Activated naive CD8-positive, alpha-beta T cell treated with anti-CD3 and anti-CD28 coated beads, Interleukin-2, amount 50 U/mL, for 24 hours (primary cell): ENCODE data around the gene GEMIN7.
A peak's percentile ranks its signal among the peaks of the same experiment; 100 is the strongest.
"Not testable (repeated sequence)": the region's sequence is repeated elsewhere in the genome, so short reads cannot be mapped to it uniquely, and the experiment has no call there.

Source experiments
- ATAC-seq: fragments of 150-1000 bp; cut with Tn5 transposase; one replicate; pipeline ENCODE4 v1.10.0; 2021
- DNase-seq: peaks from one replicate; pipeline ENCODE4 v3.0.0; 2021
- H3K27ac Mint-ChIP-seq: one replicate; pipeline ENCODE4 v1.8.0; 2021; ENCODE audit warnings: mild to moderate bottlenecking, mixed read lengths
- H3K27me3 Mint-ChIP-seq: one replicate; pipeline ENCODE4 v1.8.0; 2021; ENCODE audit warnings: mixed read lengths
- H3K36me3 Mint-ChIP-seq: one replicate; pipeline ENCODE4 v1.8.0; 2021; ENCODE audit warnings: low read depth, mixed read lengths
- H3K4me1 Mint-ChIP-seq: one replicate; pipeline ENCODE4 v1.8.0; 2021; ENCODE audit warnings: mixed read lengths
- H3K4me3 Mint-ChIP-seq: one replicate; pipeline ENCODE4 v1.8.0; 2021; ENCODE audit warnings: mild to moderate bottlenecking, moderate library complexity, mixed read lengths
- H3K9me3 Mint-ChIP-seq: one replicate; pipeline ENCODE4 v1.8.0; 2021; ENCODE audit warnings: mixed read lengths

The GEMIN7 gene

DNA sequence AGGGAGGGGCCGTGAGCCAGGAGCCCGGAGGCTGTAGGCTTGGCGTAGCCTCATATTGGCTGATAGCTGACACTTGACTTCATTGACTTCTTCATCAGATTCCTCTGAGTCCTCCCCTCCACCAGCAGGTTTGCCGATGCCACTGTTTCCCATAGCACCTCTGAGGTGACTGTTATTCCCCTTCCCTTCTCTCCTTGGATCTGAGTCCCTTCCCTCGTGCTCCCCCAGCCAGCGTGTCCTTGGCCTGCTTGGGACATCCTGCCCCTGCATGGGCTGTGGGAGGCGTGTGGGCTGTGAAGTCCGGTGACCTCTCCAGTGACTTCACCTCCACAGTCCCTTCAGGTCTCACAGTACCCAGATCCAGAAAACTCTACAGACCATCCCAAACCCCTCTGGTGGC, 22.7 kb downstream of the GEMIN7 start:
- H3K9me3 Mint-ChIP-seq, result no peaks in the 10 kb centered on the region
- no peak for DNase-seq
- no peak overlapping the region for H3K4me3 Mint-ChIP-seq
- H3K27me3 Mint-ChIP-seq, result no peaks in the 10 kb centered on the region
- H3K4me1 Mint-ChIP-seq, result peaks cover 61% of the 10 kb centered on the region
- H3K36me3 Mint-ChIP-seq, result no peaks in the 10 kb centered on the region
- ATAC-seq, result no peak
- H3K27ac Mint-ChIP-seq, result no peak overlapping the region

DNA sequence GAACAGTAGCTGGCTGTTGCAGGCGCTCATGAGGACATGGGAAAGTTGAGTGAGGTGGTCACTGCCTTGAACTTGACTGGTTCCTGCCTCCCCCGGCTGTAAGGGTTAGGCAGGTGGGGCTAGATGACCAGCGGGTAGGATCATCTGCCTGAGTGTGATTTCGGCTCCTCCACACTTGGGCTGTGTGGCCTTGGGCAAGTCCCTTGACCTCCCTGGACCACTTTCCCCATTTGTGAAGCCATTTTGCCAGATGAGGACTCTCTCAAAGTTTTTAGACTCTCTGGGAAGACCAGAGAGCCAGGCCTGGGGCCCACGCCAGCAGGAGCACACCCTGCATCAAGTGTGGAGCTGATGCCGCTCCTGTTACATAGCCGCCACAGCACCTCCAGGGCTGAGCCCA, 23.4 kb downstream of the GEMIN7 start:
- Mint-ChIP-seq H3K27ac (no peak overlapping the region), H3K4me3 (no peak overlapping the region), H3K36me3 (no peaks in the 10 kb centered on the region), H3K4me1 (peaks cover 56% of the 10 kb centered on the region), H3K27me3 (no peaks in the 10 kb centered on the region), H3K9me3 (no peaks in the 10 kb centered on the region)
- ATAC-seq (no peak), DNase-seq (no peak)

DNA sequence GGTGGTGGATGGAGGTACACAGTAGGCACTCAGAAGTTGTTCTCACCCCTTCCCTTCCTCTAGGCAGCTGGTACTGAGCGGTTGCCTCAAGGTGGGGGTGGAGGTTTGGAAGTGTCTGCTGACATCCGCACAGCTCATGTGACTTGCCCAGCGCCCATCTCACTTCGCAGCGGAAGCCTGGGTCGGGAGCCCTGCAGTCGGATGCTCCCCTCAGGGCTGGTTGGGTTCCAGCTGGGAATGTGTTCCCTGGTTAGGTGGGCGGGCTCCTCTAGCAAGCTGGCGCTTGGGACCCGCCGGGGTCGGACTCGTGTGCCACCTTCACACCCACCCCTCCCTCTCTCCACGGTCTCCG, 24.1 kb downstream of the GEMIN7 start:
- H3K9me3 Mint-ChIP-seq, result no peaks in the 10 kb centered on the region
- peaks cover 55% of the 10 kb centered on the region for H3K4me1 Mint-ChIP-seq
- no peaks in the 10 kb centered on the region for H3K36me3 Mint-ChIP-seq
- ATAC-seq (peak; percentile 55), DNase-seq (no peak)
- peak overlapping the region; percentile 34 for H3K4me3 Mint-ChIP-seq
- H3K27ac Mint-ChIP-seq, result no peak overlapping the region
- no peaks in the 10 kb centered on the region for H3K27me3 Mint-ChIP-seq

DNA sequence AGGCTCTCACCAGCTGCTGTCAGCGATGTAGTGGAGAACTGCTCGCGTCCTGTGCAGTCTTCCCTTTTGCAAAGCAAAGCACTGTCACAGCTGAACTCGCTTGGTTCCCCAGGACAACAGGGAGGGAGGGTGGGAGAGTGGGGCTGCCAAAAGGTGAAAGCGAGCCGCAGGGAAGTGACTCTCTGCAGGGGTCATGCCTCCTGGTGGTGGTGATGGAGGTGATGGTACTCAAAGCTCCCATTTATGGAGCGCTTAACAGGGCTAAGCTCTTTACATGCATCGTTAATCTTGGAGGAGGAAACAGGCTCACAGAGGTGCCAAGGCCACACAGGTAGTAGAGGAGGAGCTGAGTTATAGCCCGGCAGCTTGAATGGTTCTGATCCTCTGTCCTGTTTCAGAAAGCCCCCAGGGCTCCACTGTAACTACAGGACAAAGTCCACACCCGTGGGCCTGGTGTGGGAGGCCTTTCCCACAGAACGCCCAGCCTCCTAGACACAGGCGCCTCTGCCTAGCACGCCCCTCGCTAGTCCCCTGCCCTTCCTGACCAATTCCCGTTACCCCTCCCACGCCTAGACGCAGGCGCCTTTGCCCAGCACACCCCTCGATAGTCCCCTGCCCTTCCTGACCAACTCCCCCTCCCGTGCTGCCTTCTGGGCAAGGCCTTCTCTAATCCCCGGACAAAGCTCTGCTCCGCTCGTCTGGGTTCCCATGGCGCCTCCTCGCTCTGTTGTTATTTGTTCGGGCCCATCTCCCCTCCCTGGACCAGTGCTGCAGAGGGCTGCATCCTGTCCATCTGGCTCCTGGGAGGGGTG, 24.7 kb downstream of the GEMIN7 start:
- H3K4me3 Mint-ChIP-seq, result peak overlapping the region; percentile 34
- no peak overlapping the region for H3K27ac Mint-ChIP-seq
- DNase-seq (no peak), ATAC-seq (no peak)
- no peaks in the 10 kb centered on the region for H3K27me3 Mint-ChIP-seq
- H3K4me1 Mint-ChIP-seq, result peaks cover 49% of the 10 kb centered on the region
- H3K36me3 Mint-ChIP-seq, result no peaks in the 10 kb centered on the region
- H3K9me3 Mint-ChIP-seq, result no peaks in the 10 kb centered on the region

DNA sequence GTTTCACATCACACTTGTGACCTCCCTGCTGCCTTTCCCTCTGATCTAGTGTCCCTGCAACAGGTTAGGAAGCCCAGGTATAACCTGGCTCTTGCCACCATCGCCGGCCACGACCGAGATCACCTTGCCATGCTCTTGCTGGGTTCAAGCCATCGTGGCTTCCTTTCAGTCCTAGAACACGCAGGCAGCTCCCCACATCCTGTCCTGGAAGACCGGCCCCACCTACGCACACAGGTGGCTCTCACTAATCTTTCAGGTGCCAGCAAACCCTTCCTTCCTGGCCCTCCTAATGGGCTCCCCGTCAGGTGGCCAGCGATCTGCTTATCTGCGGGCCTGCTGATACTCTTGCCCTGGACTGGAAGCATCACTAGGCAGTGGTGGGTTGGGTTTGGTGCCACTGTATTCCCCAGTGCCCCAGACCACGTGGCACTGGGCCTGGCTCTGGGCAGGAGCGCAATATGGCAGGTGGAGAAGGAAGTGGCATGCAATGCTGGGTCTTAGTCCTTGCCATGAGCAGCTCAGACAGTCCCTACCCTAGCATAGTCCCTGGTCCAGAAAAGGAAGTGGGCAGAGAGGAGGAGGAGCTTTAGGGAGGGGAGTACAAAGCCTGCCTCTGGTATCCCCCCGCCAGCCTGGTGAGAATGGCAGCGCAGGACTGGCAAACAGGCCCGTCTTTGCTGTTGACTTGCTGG, 25.7 kb downstream of the GEMIN7 start:
- Mint-ChIP-seq H3K27ac (peak overlapping the region; percentile 61), H3K9me3 (no peaks in the 10 kb centered on the region), H3K4me1 (peaks cover 43% of the 10 kb centered on the region), H3K36me3 (no peaks in the 10 kb centered on the region), H3K4me3 (no peak overlapping the region), H3K27me3 (no peaks in the 10 kb centered on the region)
- no peak for DNase-seq
- ATAC-seq, result peak; percentile 8

DNA sequence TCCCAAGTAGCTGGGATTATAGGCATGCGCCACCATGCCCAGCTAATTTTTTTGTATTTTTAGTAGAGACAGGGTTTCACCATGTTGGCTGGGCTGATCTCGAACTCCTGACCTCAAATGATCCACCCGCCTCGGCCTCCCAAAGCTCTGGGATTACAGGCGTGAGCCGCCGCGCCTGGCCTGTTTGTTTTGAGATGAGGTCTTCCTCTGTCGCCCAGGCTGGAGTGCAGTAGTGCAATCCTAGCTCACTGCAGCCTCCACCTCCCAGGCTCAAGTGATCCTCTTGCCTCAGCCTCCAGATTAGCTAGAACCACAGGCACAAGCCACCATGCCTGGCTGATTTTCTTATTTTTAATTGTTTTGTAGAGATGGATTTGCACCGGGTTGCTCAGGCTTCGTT, 27.3 kb downstream of the GEMIN7 start:
- not testable (repeated sequence) for H3K27ac Mint-ChIP-seq, H3K36me3 Mint-ChIP-seq, DNase-seq, ATAC-seq, H3K4me3 Mint-ChIP-seq, H3K27me3 Mint-ChIP-seq, H3K9me3 Mint-ChIP-seq
- peaks cover 55% of the 10 kb centered on the region for H3K4me1 Mint-ChIP-seq

DNA sequence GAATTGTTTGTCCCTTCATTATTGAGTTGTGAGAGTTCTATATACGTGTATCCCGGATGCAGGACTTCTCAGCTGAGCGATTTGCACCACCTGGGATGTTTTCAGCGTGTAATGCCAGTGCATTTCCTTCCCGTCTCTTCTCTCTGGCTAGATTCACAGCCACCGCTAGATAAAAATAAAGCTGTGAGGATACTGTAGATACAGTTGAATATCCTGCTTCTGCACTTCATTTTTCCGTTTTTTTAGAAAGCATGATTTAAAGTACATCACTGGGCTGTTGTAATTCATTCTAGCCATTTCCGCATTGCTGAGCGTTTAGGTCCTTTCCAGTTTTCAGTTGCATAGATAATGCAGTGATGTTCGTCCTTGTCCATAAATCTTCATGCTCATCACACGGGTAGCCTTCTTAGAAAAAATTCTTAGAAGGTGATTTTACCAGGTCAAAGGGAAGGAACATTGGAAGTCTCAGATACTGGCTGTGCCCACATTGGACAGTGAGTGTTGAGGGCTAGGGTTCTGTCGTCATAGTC, 28.6 kb downstream of the GEMIN7 start:
- no peak for ATAC-seq
- Mint-ChIP-seq H3K27me3 (no peaks in the 10 kb centered on the region), H3K9me3 (no peaks in the 10 kb centered on the region), H3K4me3 (no peak overlapping the region), H3K36me3 (no peaks in the 10 kb centered on the region), H3K4me1 (peaks cover 55% of the 10 kb centered on the region), H3K27ac (no peak overlapping the region)
- DNase-seq, result no peak

DNA sequence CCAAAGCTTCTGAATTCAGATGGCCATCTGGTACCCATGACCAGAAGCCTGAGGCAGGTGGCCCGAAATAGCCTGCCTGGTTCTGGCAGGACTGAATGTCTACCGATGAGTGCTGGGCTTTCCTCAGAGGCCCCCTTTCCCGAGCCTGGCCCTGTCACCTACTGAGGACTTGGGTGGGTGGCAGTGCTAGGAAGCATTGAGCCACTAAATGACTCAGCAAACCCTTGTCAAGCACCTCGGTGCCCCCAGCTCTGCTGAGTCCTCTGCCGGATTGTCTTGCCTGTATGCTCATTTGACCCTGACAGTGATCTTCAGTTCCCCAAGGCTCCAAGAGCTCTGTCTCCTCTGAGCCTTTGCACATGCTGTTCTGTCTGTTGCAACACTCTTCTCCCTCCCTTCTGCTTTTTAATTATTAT, 31.8 kb downstream of the GEMIN7 start:
- Mint-ChIP-seq H3K9me3 (no peaks in the 10 kb centered on the region), H3K27me3 (no peaks in the 10 kb centered on the region), H3K4me3 (no peak overlapping the region), H3K27ac (no peak overlapping the region), H3K36me3 (no peaks in the 10 kb centered on the region), H3K4me1 (peaks cover 45% of the 10 kb centered on the region)
- ATAC-seq (peak; percentile 89), DNase-seq (no peak)

DNA sequence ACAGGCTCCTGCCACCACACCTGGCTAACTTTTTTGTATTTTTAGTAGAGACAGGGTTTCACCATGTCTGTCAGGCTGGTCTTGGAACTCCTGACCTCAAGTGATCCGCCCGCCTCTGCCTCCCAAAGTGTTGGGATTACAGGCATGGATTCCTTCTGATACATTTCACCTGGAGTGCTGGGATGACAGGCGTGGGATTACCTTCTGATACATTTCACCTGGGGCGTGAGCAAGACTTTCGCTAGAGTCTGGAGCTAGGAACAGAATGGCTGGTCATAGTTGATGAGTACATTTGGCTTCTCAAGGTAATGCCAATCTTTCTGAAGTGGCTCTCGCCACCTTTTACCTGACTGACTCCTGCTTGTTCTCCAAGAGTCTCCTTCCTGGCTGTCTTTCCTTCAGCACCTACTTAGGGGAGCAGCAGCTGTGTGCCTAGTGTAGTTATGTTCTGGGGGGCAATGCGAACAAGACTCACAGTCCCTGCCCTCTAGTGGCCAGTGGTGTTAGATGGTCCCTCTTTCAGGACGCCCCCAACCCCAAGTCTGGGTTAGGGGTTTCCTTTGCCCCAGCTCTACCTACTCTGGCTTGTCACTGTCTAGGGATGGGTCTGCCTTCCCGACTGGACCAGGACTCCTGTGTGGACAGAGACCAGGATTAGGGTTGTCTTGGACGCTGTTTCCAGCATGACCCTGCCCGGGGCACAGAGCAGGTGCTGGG, 33.2 kb downstream of the GEMIN7 start:
- Mint-ChIP-seq H3K4me3 (no peak overlapping the region), H3K27me3 (no peaks in the 10 kb centered on the region), H3K4me1 (peaks cover 59% of the 10 kb centered on the region), H3K27ac (no peak overlapping the region), H3K9me3 (no peaks in the 10 kb centered on the region), H3K36me3 (no peaks in the 10 kb centered on the region)
- ATAC-seq, result no peak
- DNase-seq, result no peak

DNA sequence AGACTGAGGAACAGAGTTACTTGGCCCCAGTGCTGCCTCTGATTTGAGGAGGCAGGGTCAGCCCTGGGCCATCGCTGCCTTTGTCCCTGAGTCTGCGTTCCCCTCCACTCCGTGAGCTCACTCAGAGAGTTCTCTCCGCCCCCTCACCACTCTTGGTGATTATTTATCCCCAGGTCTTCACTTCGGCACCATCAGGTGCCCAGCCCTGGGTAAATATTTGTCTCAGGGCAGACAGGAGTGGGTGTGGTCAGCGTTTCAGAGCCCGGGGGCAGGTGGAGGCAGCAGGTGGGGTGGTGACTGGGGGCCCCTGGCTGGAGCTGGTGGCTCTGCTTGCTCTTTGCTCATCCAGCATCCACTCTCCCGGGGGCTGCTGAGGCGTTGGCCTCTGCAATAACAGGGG, 34.6 kb downstream of the GEMIN7 start:
- DNase-seq (no peak), ATAC-seq (no peak)
- H3K9me3 Mint-ChIP-seq, result no peaks in the 10 kb centered on the region
- no peaks in the 10 kb centered on the region for H3K36me3 Mint-ChIP-seq
- H3K27ac Mint-ChIP-seq, result no peak overlapping the region
- H3K27me3 Mint-ChIP-seq, result no peaks in the 10 kb centered on the region
- no peak overlapping the region for H3K4me3 Mint-ChIP-seq
- H3K4me1 Mint-ChIP-seq, result peaks cover 67% of the 10 kb centered on the region

DNA sequence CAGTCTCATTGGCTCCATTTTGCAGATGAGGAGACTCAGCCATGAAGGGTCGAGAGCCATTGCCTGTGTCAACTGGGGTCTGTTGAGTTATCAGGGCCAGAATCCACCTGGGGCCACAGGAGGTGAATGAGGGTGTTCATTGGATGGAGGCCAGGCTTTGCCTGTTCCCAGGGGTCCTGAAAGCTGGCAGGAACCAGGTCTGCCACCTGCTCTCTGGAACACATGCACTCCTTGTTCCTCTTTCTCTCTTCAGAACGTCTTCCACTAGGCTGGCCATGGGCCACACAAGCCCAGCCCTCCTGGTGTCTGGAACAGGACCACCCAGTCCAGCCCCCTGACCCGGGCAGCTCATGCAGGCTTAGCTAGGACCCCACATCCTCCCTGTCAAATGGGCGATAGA, 35.1 kb downstream of the GEMIN7 start:
- peaks cover 72% of the 10 kb centered on the region for H3K4me1 Mint-ChIP-seq

DNA sequence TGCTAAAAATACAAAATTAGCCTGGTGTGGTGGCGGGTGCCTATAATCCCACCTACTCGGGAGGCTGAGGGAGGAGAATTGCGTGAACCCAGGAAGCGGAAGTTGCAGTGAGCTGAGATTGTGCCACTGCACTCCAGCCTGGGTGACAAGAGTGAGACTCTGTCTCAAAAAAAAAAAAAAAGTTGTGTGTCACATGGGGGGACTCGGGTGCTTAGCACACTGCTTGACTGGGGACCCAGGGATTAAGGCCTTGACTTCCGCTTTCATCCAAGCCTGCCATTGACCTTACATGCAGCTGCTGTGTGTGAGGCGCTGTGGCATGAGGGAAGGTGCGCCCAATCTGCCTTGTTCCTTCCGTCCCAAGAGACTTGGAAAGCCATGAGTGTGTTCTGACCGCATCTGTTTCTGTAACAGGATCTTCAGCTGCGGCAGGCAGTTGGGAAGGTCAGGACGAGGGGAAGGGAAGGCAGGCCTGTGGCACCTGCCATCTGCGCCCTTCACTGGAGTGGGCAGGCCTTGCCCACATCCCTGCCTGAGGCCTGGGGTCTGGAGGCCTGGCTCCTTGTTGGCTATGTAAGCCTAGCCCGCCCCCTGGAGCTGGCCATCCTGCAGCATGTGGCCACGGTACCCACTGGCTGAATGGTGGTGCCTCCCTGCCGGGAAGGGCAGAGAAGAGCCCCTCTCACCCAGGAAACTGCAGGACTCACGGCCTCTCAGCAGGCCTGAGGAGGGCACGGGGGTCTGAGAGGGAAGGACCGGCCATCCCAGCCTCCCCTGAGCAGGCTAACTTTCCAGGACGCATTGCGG, 37.0 kb downstream of the GEMIN7 start:
- no peak for ATAC-seq
- Mint-ChIP-seq H3K4me3 (no peak overlapping the region), H3K27ac (no peak overlapping the region), H3K4me1 (peaks cover 79% of the 10 kb centered on the region), H3K9me3 (no peaks in the 10 kb centered on the region), H3K36me3 (no peaks in the 10 kb centered on the region), H3K27me3 (no peaks in the 10 kb centered on the region)
- DNase-seq, result no peak

More for the DNA sequence above, 35.1 kb downstream of the GEMIN7 start:
- H3K27ac Mint-ChIP-seq, result no peak overlapping the region
- H3K9me3 Mint-ChIP-seq, result no peaks in the 10 kb centered on the region
- DNase-seq (no peak), ATAC-seq (no peak)
- H3K27me3 Mint-ChIP-seq, result no peaks in the 10 kb centered on the region
- no peak overlapping the region for H3K4me3 Mint-ChIP-seq
- H3K36me3 Mint-ChIP-seq, result no peaks in the 10 kb centered on the region

DNA sequence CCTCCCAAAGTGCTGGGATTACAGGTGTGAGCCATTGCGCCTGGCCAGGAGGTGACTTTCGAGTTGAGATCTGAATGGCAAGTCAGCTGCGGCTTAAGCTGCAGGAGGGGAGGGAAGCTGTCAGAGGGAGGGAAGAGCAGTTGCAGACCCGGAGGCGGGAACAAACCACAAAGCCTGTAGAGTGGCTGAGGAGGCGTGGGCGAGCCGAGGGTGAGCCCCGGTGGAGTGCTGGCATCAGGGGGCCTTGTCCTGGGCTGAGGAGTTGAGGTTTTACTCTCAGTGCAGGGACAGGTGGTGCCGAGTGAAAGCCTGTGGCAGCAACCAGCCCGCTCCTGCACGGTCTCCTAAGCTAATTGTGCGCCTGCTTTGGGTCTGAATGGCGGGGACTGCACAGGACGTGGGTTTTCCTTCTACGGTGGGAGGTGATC, 38.1 kb downstream of the GEMIN7 start:
- ATAC-seq (peak; percentile 83), DNase-seq (peak; percentile 79)
- H3K9me3 Mint-ChIP-seq, result no peaks in the 10 kb centered on the region
- H3K4me1 Mint-ChIP-seq, result peaks cover 83% of the 10 kb centered on the region
- no peaks in the 10 kb centered on the region for H3K27me3 Mint-ChIP-seq
- H3K36me3 Mint-ChIP-seq, result no peaks in the 10 kb centered on the region
- H3K27ac Mint-ChIP-seq, result peak overlapping the region; percentile 16
- peak overlapping the region; percentile 24 for H3K4me3 Mint-ChIP-seq

DNA sequence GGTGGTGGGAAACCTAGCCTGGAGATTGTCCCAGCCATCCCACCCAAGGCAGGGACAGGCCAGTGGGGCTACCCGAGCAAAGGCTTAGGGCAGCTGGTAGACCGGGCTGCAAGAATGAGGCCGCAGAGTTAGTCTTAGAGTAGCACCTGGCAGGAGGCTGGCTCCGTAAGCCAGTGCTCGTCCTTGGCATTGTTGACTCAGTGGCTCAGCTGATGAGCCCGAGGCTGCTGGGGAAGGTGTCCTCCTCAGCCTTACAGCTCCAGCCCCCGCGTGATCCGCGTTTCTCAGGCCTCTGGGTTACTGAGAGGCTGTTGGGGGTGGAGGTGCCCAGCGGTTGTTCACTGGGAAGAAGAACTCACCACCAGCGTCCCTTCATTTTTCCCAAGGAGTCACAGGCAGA, 38.6 kb downstream of the GEMIN7 start:
- Mint-ChIP-seq H3K27ac (no peak overlapping the region), H3K9me3 (no peaks in the 10 kb centered on the region), H3K36me3 (no peaks in the 10 kb centered on the region), H3K4me3 (no peak overlapping the region), H3K27me3 (no peaks in the 10 kb centered on the region), H3K4me1 (peaks cover 84% of the 10 kb centered on the region)
- ATAC-seq, result no peak
- no peak for DNase-seq
